ENCODE measurements around the gene CRIP3.

Gene CRIP3

GRCh38 chr6:43267619-43268354 lies 40.8 kb downstream of the CRIP3 start:
- no peak for DNase-seq (ENCODE audit: low read depth)
- no peak overlapping the region for H3K4me3 ChIP-seq (ENCODE audit: low read length)
- no peak for TF ChIP-seq CTCF (IDR thresholded peaks at IDR 0.05; ENCODE audit: insufficient read depth, low read depth, low read length, missing control alignments)

- DNase-seq (ENCODE audit: low read depth) = no peak
- H3K4me3 ChIP-seq (ENCODE audit: low read length) = no peak overlapping the region
- TF ChIP-seq CTCF (IDR thresholded peaks at IDR 0.05; ENCODE audit: insufficient read depth, low read depth, low read length, missing control alignments) = no peak
These were observed 43.1 kb downstream of the CRIP3 start for GRCh38 chr6:43265564-43265963.

GRCh38 chr6:43264599-43265145 lies 44.0 kb downstream of the CRIP3 start:
- H3K4me3 ChIP-seq (ENCODE audit: low read length) = no peak overlapping the region
- TF ChIP-seq CTCF (IDR thresholded peaks at IDR 0.05; ENCODE audit: insufficient read depth, low read depth, low read length, missing control alignments) = no peak
- no peak for DNase-seq (ENCODE audit: low read depth)

GRCh38 chr6:43263314-43264178 lies 45.1 kb downstream of the CRIP3 start:
- DNase-seq (ENCODE audit: low read depth) = peak; percentile 76
- TF ChIP-seq CTCF (IDR thresholded peaks at IDR 0.05; ENCODE audit: insufficient read depth, low read depth, low read length, missing control alignments) = peak; percentile 84
- H3K4me3 ChIP-seq (ENCODE audit: low read length) = no peak overlapping the region

GRCh38 chr6:43262780-43263313 lies 45.8 kb downstream of the CRIP3 start:
- no peak overlapping the region for H3K4me3 ChIP-seq (ENCODE audit: low read length)

More at GRCh38 chr6:43262780-43263313, 45.8 kb downstream of the CRIP3 start:
- DNase-seq (ENCODE audit: low read depth) = no peak
- no peak for TF ChIP-seq CTCF (IDR thresholded peaks at IDR 0.05; ENCODE audit: insufficient read depth, low read depth, low read length, missing control alignments)

All from epithelial cell of esophagus (primary cell).